Kidney (tissue), 14 donors: ENCODE results near the gene ERCC3. TPM values are rescaled to one million over a fixed set of nuclear protein-coding genes. Genes with fewer than 3 reads are reported as not detected.
A peak's percentile ranks its signal among the peaks of the same experiment; 100 is the strongest.

ENCODE experiments used
- DNase-seq, 5 donors: peaks; one replicate each; pipeline ENCODE4 v3.0.0-alpha.2; 2013 to 2020
- FAIRE-seq: peaks from 2 replicates; lab custom pipeline; 2012; peaks lifted over from hg19 to GRCh38; lab: Jason Lieb, UNC
- H3K27ac ChIP-seq, 2 donors: one replicate each; pipeline ENCODE4 v1.7.0; 2013; ENCODE audit warnings: low read depth in 2 of 2, low read length in 2 of 2, inconsistent platforms in 1 of 2
- H3K27me3 ChIP-seq: one replicate; pipeline ENCODE4 v1.7.1; 2013; ENCODE audit warnings: low read length, inconsistent platforms; ENCODE audit not compliant: control insufficient read depth, insufficient read depth
- H3K36me3 ChIP-seq, 3 donors: one replicate each; pipeline versions ENCODE4 v1.7.0 to v1.7.1; 2013; ENCODE audit warnings: low read length in 3 of 3, control low read depth in 1 of 3, inconsistent platforms in 1 of 3; ENCODE audit not compliant: insufficient read depth in 3 of 3, control insufficient read depth in 2 of 3
- H3K4me1 ChIP-seq, 3 donors: one replicate each; pipeline versions ENCODE4 v1.7.0 to v1.7.1; 2013; ENCODE audit warnings: low read length in 3 of 3, inconsistent platforms in 1 of 3, low read depth in 1 of 3; ENCODE audit not compliant: control insufficient read depth in 2 of 3, insufficient read depth in 2 of 3
- H3K4me3 ChIP-seq, 3 donors: one replicate each; pipeline versions ENCODE4 v1.7.0 to v1.8.1; 2013; ENCODE audit warnings: low read length in 3 of 3, control low read depth in 1 of 3, inconsistent platforms in 1 of 3
- H3K9ac ChIP-seq, 3 donors: one replicate each; pipeline versions ENCODE4 v1.7.0 to v1.7.1; 2013; ENCODE audit warnings: low read length in 3 of 3, control low read depth in 1 of 3, inconsistent platforms in 1 of 3
- H3K9me3 ChIP-seq, 3 donors: one replicate each; pipeline versions ENCODE4 v1.7.0 to v1.7.1; 2013; ENCODE audit warnings: low read length in 3 of 3, control low read depth in 1 of 3, inconsistent platforms in 1 of 3; ENCODE audit not compliant: control insufficient read depth in 2 of 3, insufficient read depth in 1 of 3
- CTCF ChIP-seq: IDR thresholded peaks from 3 replicates; pipeline ENCODE4 v1.5.1; 2012; ENCODE audit warnings: mild to moderate bottlenecking, moderate library complexity, borderline replicate concordance; ENCODE audit not compliant: insufficient read depth; ENCODE audit errors: extremely low read depth
- intact Hi-C: fragments of 100-400 bp; cut with DNase I; formaldehyde crosslinking; loops from one replicate; pipeline ENCODE4 v1.11.1; 2022
- polyA plus RNA-seq: library from polyadenylated mRNA; stranded (reverse); fragments of 350-450 nt; fragmentation: Illumina TruSeq; extraction: RNeasy Lipid Tissue Mini Kit (QIAGEN cat#74804); gene quantifications from one replicate; pipeline ENCODE4 v1.2.3, GENCODE V29; 2014; ENCODE audit warnings: low read depth, low replicate concordance; ENCODE audit not compliant: insufficient read depth
- total RNA-seq: library from RNA; stranded (reverse); fragmentation: NEBNext Ultra II Directional; extraction: Animal tissue kit (Norgen Biotek cat#: 25700); gene quantifications from one replicate; pipeline ENCODE4 v1.2.1, GENCODE V29; 2021
- donor health status: control.
- donor health status: control.
- donor health status: control.
- donor health status: control.
- donor health status: control.
- donor health status: DM: yes; HTN: yes; CAD: no.
- donor health status: Normal renal cell carcinoma (clear cell type).

The ERCC3 gene
- total and polyA plus RNA-seq, 2 donors from 2014 or later, result 23.5 to 37.1 TPM

- FAIRE-seq (no peak), DNase-seq (peak in 1 of 5 donors; percentile 74)
- H3K4me1 ChIP-seq, result peaks cover 0 to 7% (median 0%) of the 10 kb centered on the region in 3 donors
- peak overlapping the region; percentile 19 to 53 (median 20) for H3K4me3 ChIP-seq
- no peak for TF ChIP-seq CTCF
- H3K9me3 ChIP-seq, result no peaks in the 10 kb centered on the region
- H3K36me3 ChIP-seq, result no peaks in the 10 kb centered on the region
- intact Hi-C loops, result no loop called here
- no peaks in the 10 kb centered on the region for H3K27me3 ChIP-seq
- peak overlapping the region in 1 of 3 donors; percentile 15 for H3K9ac ChIP-seq
- no peak overlapping the region for H3K27ac ChIP-seq
These were observed 75.2 kb downstream of the ERCC3 start for GRCh38 chr2:127218812-127219170.

GRCh38 chr2:127217470-127218325, 76.2 kb downstream of the ERCC3 start:
- Histone ChIP-seq H3K27me3 (no peaks in the 10 kb centered on the region), H3K4me3 (no peak overlapping the region), H3K4me1 (peaks cover 0 to 7% (median 0%) of the 10 kb centered on the region in 3 donors), H3K36me3 (no peaks in the 10 kb centered on the region), H3K9me3 (no peaks in the 10 kb centered on the region), H3K9ac (no peak overlapping the region), H3K27ac (no peak overlapping the region)
- intact Hi-C loops, result no loop called here
- FAIRE-seq (no peak), DNase-seq (peak in 1 of 5 donors; percentile 85)
- no peak for TF ChIP-seq CTCF

- TF ChIP-seq CTCF, result no peak
- H3K36me3 ChIP-seq, result no peaks in the 10 kb centered on the region
- no peaks in the 10 kb centered on the region for H3K27me3 ChIP-seq
- no peak for FAIRE-seq
- H3K4me1 ChIP-seq, result peaks cover 0 to 7% (median 0%) of the 10 kb centered on the region in 3 donors
- H3K9me3 ChIP-seq, result no peaks in the 10 kb centered on the region
- no peak overlapping the region for H3K27ac ChIP-seq
- no peak overlapping the region for H3K9ac ChIP-seq
- DNase-seq, result no peak
- intact Hi-C loops, result no loop called here
- H3K4me3 ChIP-seq, result no peak overlapping the region
These were observed 77.4 kb downstream of the ERCC3 start for GRCh38 chr2:127216593-127216992.
